Activated CD4-positive, CD25-positive, alpha-beta regulatory T cell treated with anti-CD3 and anti-CD28 coated beads, Interleukin-2, amount 50 U/mL, for 24 hours (primary cell): ENCODE results near the gene FMOD.

Source experiments
- ATAC-seq, 2 donors: fragments of 150-1000 bp; cut with Tn5 transposase; one replicate each; pipeline ENCODE4 v1.10.0; 2021; ENCODE audit warnings: mild to moderate bottlenecking in 1 of 2, moderate library complexity in 1 of 2

The FMOD gene

DNA sequence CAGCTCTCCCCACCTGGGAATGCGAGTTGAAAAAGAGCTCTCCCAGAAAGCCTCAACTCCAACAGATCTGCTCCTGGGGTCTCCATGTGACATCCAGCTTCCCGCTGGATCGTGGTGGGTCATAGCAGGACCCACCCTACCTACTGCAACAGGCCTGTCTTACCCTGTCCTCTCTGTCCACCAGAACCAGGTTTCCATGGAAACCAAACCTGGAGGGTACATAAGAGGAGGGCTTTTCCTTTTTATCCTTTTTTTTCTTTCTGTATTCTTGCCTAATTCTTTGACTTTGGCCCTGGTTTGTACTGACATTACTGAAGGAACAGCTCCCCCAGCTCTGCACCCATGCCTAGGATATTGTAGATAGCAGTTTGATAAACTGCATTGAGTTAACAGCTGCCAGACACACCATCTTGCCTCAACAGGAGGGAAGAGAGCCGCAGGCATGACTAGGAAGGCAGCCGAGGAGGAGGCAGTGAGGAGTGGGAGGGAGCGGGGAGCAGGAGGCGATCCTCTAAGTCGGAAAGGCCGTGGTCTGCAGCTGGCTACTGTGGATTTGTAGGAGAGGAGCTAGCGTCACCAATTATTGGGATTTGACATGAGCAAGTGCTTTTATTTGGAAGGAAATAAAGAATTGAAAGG lies 9.7 kb upstream of the FMOD start:
- no peak for ATAC-seq

GRCh38 chr1:203359010-203359571 lies 8.2 kb upstream of the FMOD start:
- no peak for ATAC-seq

- no peak for ATAC-seq
Observed at GRCh38 chr1:203354246-203354645, 3.3 kb upstream of the FMOD start.

GRCh38 chr1:203353486-203353885 lies 2.6 kb upstream of the FMOD start:
- ATAC-seq: no peak

- no peak for ATAC-seq
Observed at GRCh38 chr1:203349773-203350524, 973 bp downstream of the FMOD start.

GRCh38 chr1:203349166-203349565 lies 1.8 kb downstream of the FMOD start:
- ATAC-seq: no peak

DNA sequence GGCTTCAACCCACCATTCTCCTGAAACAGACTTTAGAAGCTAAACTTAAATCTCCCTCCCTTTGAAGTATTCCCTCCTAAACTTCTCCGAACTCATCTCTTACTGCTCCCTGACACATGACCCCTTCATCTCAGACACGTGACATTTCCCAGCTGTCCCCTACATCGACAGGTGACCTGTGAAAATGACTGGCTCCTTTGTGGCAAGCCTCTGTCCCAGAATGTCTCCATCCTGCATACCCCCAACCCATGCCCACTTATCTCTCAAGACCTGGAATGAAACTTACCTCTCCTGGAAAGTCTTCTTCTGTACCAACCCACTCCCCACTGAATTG lies 4.2 kb downstream of the FMOD start:
- ATAC-seq: no peak

DNA sequence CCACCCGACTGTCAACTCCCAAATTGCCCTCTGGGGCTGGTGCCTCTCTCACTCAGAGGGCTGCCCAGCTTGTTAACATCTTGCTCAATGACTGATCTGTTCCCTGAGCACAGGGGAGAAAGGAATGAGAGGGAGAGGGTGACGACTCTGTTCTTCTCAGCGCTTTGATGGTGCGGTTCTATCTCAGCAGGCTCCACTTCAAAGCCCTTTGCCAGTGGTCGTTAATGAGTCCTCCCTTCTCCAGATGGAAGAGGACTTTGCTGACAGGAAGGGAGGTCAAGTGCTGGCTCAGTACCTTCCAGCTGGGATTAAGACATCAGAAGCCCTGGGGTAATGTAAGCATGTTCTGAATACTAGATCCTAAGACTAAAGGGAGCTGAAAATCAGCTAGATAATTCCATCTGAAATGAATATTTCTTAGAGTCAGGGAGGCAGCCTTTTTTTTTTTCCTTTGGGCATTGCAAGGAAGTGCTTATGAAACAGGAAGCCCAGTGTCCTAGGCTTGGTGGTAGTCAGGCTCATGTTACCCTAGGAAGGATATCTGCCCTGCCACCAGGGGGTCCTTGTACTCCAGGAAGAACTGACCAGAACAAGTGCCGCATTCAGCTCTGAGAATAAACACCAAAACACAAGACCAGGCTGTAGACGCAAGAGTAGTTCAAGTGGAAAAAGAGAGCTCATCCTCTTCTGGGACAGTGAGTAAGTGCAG lies 4.7 kb downstream of the FMOD start:
- ATAC-seq: no peak

DNA sequence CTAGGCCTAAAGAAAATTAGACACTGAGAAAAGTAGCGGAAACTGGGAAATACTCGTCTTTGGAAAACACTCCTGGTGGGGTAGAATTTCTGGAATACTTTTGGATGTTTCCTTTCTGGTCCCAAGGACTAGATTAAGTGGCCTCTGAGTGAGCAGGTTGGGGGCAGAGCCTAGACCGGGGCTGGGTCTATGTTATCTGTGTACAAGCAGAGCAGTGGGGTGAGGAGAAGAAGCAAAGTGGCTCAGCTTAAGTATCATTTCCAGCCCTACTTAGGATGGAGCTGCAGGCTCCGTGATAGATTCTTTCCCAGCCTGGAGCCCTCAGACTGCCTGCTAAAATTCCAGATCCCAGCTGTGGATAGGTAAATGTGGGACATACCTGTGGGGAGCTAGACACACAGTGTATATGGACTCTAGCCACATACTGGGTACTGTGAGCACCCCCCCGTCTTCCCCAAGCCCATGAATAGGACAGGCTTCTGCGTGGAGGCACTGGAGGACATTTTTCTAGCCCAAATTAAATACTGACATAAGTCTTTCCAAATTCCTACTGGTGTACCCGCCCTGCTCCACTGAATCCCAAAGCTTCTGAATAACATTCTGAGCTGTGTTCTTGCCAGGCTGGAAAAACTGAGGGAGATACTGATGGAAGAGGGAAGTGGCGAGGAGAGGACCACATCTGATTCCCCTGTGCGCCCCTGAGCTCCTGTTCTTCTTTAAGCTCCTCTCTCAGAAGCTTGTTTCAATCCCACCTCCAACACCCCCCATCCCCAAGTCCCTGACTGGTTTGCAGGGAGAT lies 6.8 kb downstream of the FMOD start:
- ATAC-seq: no peak

- ATAC-seq: peak; percentile 62
Observed at GRCh38 chr1:203342192-203342940, 8.6 kb downstream of the FMOD start.

- peak; percentile 68 to 71 for ATAC-seq
Observed at GRCh38 chr1:203340112-203340790, 10.7 kb downstream of the FMOD start.

- peak; percentile 58 to 70 for ATAC-seq
Observed at GRCh38 chr1:203338335-203339036, 12.4 kb downstream of the FMOD start.

GRCh38 chr1:203336097-203336496 lies 14.8 kb downstream of the FMOD start:
- no peak for ATAC-seq

GRCh38 chr1:203335503-203335902 lies 15.4 kb downstream of the FMOD start:
- no peak for ATAC-seq

DNA sequence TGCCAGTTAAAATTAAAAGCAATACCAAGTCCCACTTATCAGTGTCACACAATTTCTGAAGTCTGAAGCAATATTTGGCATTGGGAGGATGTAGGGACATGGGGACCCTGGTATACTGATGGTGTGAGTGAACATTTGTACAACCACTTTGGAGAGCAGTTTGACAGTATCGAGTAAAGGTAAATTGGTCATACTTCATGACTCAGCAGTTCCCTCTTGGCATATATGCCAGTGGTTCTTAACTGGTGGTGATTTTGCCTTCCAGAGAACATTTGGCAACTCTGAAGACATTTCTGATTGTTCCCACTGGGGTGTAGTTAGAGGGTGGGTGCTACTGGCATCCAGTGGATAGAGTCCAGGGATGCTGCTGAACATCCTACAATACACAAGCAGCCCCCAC lies 19.7 kb downstream of the FMOD start:
- ATAC-seq: no peak

DNA sequence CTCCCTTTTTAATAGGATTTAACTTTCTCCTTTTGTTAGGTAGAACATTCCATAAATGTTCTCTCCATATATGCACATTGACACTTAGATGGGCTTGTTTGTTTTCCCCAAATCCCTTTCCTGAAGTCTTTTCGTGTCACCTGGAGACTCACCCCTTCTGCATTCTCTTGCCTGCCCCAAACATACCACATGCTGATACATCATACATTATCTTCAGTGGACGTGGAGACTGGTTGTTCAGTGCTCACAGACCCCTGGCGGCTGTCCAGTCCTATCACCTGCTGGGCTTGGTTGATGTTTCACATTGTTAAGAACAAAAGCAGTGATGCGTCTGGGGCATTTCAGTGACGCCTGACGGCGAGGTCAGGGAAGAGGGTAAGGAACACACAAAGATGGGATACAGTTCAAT lies 22.2 kb downstream of the FMOD start:
- no peak for ATAC-seq

DNA sequence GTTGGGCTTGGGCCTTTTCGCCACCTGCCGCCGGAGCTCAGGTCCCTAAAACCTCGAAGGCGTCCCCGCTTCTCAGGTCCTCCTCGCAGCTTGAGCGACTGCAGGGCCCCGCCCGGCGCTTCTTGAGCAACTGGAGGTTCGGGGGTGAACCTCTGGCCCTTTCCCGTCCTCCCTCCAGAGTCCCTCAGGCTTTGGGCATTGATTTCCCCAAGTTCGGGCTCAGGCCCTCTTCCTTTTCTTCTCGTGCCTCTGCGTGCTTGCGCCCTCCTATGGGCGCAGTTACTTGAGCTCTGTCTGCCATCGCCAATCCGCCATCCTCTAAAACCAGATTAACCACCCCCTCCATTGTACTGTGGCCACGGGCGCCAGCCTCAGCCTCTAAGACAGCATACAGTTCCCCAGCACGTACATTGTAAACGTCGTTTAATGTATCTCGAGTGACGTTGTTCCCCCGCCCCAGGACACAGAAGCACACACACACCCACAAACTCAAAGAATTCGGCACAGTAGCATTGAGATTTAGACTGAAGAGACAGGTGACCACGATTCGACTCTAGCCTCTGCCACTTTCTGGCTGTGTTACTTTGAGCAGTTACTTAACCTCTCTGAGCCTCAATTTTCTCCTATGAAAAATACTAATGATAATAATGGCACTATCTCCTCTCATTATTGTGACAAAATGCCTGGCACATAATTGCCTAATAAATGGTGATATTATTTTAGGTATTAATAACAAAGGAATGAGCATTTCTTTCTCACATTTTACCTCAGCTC lies 23.1 kb downstream of the FMOD start:
- peak; percentile 49 to 57 for ATAC-seq

DNA sequence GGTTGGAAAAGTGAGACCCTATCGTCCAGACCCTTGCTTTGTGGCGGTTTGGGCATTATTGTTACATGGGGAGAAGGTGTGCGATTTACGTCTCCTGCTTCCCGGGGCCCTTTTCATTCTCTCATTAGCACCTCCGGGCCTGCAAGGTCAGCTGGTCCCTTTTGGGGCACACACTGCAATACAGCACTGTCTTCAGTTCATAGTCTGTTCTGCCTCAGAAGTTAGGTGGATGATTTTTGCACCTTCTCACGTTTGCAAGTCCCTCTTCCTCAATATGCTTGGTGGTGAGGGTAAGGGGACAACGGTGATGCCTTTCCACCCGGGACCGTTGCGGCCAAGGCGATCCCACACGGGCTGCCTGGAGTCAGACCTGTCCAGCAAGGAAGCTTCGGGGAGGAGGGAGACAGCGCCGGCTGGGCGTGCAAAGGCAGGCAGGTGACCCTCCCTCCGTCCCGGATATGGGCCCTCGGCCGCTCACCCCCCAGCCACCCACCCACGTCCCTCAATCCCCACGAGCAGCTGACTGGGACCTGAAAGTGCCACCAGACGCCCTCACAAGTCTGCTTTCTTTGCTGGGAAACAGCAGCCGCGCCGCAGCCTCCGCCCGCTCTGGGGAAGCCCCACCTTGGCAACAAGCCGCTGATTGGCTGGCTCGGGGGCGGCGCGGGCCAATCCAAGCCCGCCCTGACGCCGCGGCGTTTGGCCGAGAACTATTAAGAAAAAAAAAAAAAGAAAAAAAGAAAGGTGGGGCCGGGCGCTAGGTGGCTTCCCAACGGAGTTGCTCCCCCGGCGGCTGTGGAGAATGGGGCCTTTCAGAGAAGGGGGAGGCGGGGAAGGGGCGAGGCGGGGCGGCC lies 23.9 kb downstream of the FMOD start:
- peak; percentile 91 to 93 for ATAC-seq
